ENCODE results near the gene PMEPA1.

Gene PMEPA1

GRCh38 chr20:57600320-57601210 lies 109.2 kb downstream of the PMEPA1 start:
- no peak for DNase-seq

- no peak for DNase-seq
Measured at GRCh38 chr20:57598491-57598890, 111.3 kb downstream of the PMEPA1 start.

Data from stimulated activated CD4-positive, alpha-beta T cell treated with anti-CD3 and anti-CD28 coated beads, Interleukin-15, amount 100 ng/mL, for 24 hours (primary cell).